OCI-LY1 (cell line): ENCODE data around the gene PUS3.

ENCODE experiments used
- H2AFZ ChIP-seq: fragments of 200-600 bp; sonication (generic), shearing (Covaris generic); 2 replicates; pipeline ENCODE4 v1.6.0; 2014; ENCODE audit warnings: antibody characterized with exemption, mild to moderate bottlenecking, low read length
- H3F3A ChIP-seq: fragments of 200-600 bp; sonication (generic), shearing (Covaris generic); 2 replicates; pipeline ENCODE4 v1.6.0; 2014; ENCODE audit warnings: mild to moderate bottlenecking, antibody characterized with exemption, low read length, moderate library complexity; ENCODE audit not compliant: insufficient read depth
- H3K27ac ChIP-seq: fragments of 200-600 bp; sonication (generic); 2 replicates; pipeline ENCODE4 v1.5.1; 2014; ENCODE audit warnings: low read length, mixed run types, mild to moderate bottlenecking, low read depth; ENCODE audit not compliant: poor library complexity, severe bottlenecking
- H3K27me3 ChIP-seq: fragments of 200-600 bp; sonication (generic); 2 replicates; pipeline ENCODE4 v1.6.0; 2014; ENCODE audit warnings: antibody characterized with exemption, mild to moderate bottlenecking, low read length, moderate library complexity; ENCODE audit not compliant: insufficient read depth
- H3K36me3 ChIP-seq: fragments of 200-600 bp; sonication (generic); 2 replicates; pipeline ENCODE4 v1.6.1; 2014; ENCODE audit warnings: mild to moderate bottlenecking, antibody characterized with exemption, low read length, moderate library complexity, mixed read lengths; ENCODE audit not compliant: insufficient read depth
- H3K4me1 ChIP-seq: fragments of 200-600 bp; sonication (generic); 2 replicates; pipeline ENCODE4 v1.5.1; 2014; ENCODE audit warnings: mild to moderate bottlenecking, low read length, moderate library complexity; ENCODE audit not compliant: insufficient read depth, severe bottlenecking
- H3K4me2 ChIP-seq: fragments of 200-600 bp; sonication (generic), shearing (Covaris generic); 2 replicates; pipeline ENCODE4 v1.6.1; 2014; ENCODE audit warnings: low read length
- H3K4me3 ChIP-seq: fragments of 200-600 bp; sonication (generic); 2 replicates; pipeline ENCODE4 v1.5.1; 2014; ENCODE audit warnings: low read length, low read depth, mild to moderate bottlenecking, mixed read lengths; ENCODE audit not compliant: poor library complexity, severe bottlenecking
- H3K79me2 ChIP-seq: fragments of 200-600 bp; shearing (Covaris generic); 2 replicates; pipeline ENCODE4 v1.6.1; 2016; ENCODE audit warnings: mixed run types, low read length, mixed read lengths; ENCODE audit not compliant: insufficient read depth
- H3K9ac ChIP-seq: fragments of 200-600 bp; sonication (generic), shearing (Covaris generic); 2 replicates; pipeline ENCODE4 v1.6.1; 2014; ENCODE audit warnings: mild to moderate bottlenecking, low read length, mixed read lengths
- H3K9me2 ChIP-seq: fragments of 200-600 bp; sonication (generic), shearing (Covaris generic); 2 replicates; pipeline ENCODE4 v1.6.1; 2014; ENCODE audit warnings: low read depth, mild to moderate bottlenecking, low read length, mixed read lengths
- H3K9me3 ChIP-seq: fragments of 200-600 bp; shearing (Covaris generic); 2 replicates; pipeline ENCODE4 v1.6.1; 2014; ENCODE audit warnings: low read length, mixed read lengths
- H4K20me1 ChIP-seq: fragments of 200-600 bp; sonication (generic), shearing (Covaris generic); 2 replicates; pipeline ENCODE4 v1.6.0; 2016; ENCODE audit warnings: mild to moderate bottlenecking, low read length; ENCODE audit not compliant: insufficient read depth
- EZH2 ChIP-seq: fragments of 200-600 bp; sonication (generic), shearing (Covaris generic); IDR thresholded peaks from 2 replicates; pipeline ENCODE4 v1.8.0; 2017; ENCODE audit warnings: borderline replicate concordance, mixed run types, mild to moderate bottlenecking, antibody characterized with exemption, low read length, moderate library complexity, mixed read lengths
- TF ChIP-seq, protein P1 (sequence below): fragments of 200-600 bp; sonication (generic), shearing (Covaris generic); IDR thresholded peaks from 2 replicates; pipeline ENCODE4 v1.5.1; 2017; ENCODE audit warnings: mild to moderate bottlenecking, antibody characterized with exemption, low read length, moderate library complexity, mixed read lengths

Gene PUS3

GRCh38 chr11:125941267-125941618 lies 38.2 kb upstream of the PUS3 start:
- Histone ChIP-seq H3K9me2 (no peaks in the 10 kb centered on the region), H3K27me3 (no peaks in the 10 kb centered on the region), H3K4me3 (no peak overlapping the region), H3F3A (no peaks in the 10 kb centered on the region), H3K4me2 (no peak overlapping the region), H3K4me1 (no peaks in the 10 kb centered on the region), H3K79me2 (no peaks in the 10 kb centered on the region), H3K9ac (no peak overlapping the region), H4K20me1 (no peaks in the 10 kb centered on the region), H2AFZ (no peak overlapping the region), H3K36me3 (no peaks in the 10 kb centered on the region), H3K9me3 (no peaks in the 10 kb centered on the region), H3K27ac (no peak overlapping the region)
- TF ChIP-seq, protein P1, sequence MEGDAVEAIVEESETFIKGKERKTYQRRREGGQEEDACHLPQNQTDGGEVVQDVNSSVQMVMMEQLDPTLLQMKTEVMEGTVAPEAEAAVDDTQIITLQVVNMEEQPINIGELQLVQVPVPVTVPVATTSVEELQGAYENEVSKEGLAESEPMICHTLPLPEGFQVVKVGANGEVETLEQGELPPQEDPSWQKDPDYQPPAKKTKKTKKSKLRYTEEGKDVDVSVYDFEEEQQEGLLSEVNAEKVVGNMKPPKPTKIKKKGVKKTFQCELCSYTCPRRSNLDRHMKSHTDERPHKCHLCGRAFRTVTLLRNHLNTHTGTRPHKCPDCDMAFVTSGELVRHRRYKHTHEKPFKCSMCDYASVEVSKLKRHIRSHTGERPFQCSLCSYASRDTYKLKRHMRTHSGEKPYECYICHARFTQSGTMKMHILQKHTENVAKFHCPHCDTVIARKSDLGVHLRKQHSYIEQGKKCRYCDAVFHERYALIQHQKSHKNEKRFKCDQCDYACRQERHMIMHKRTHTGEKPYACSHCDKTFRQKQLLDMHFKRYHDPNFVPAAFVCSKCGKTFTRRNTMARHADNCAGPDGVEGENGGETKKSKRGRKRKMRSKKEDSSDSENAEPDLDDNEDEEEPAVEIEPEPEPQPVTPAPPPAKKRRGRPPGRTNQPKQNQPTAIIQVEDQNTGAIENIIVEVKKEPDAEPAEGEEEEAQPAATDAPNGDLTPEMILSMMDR = no peak
- no peak for TF ChIP-seq EZH2

GRCh38 chr11:125940145-125940544 lies 37.1 kb upstream of the PUS3 start:
- H3K36me3 ChIP-seq = no peaks in the 10 kb centered on the region
- TF ChIP-seq, protein P1 = no peak
- no peak for TF ChIP-seq EZH2
- no peak overlapping the region for H2AFZ ChIP-seq
- no peaks in the 10 kb centered on the region for H3F3A ChIP-seq
- no peaks in the 10 kb centered on the region for H3K9me3 ChIP-seq
- no peaks in the 10 kb centered on the region for H3K4me1 ChIP-seq
- H3K27ac ChIP-seq = no peak overlapping the region
- H3K79me2 ChIP-seq = no peaks in the 10 kb centered on the region
- H3K4me2 ChIP-seq = no peak overlapping the region
- H4K20me1 ChIP-seq = no peaks in the 10 kb centered on the region
- H3K27me3 ChIP-seq = no peaks in the 10 kb centered on the region
- H3K4me3 ChIP-seq = no peak overlapping the region
- H3K9me2 ChIP-seq = no peaks in the 10 kb centered on the region
- no peak overlapping the region for H3K9ac ChIP-seq

DNA sequence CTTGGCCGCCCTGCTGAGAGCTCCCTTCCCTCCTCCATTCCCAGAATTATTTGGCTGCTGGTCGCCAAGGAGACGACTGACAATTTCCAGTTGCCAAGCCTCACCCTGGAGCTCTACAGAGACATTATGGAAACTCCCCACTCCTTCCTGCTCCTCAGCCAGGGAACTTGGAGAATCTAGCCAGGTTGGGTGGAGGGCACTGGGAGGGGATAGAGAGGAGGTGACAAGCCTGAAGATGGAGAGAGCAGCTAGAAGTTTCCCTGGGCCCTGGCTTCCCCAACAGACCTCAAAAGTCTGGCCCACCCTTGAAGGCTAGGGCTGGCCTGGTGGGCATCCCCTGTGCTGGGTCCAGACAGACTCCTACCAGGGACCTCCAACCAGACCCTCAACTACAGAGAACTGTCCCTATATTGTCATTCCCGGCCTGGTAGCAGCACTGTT lies 36.1 kb upstream of the PUS3 start:
- no peaks in the 10 kb centered on the region for H3K9me3 ChIP-seq
- H3K27me3 ChIP-seq = no peaks in the 10 kb centered on the region
- TF ChIP-seq EZH2 = no peak
- TF ChIP-seq, protein P1 = no peak
- no peak overlapping the region for H3K4me2 ChIP-seq
- H3K36me3 ChIP-seq = no peaks in the 10 kb centered on the region
- no peak overlapping the region for H2AFZ ChIP-seq
- H3K9ac ChIP-seq = no peak overlapping the region
- no peak overlapping the region for H3K27ac ChIP-seq
- H3K9me2 ChIP-seq = no peaks in the 10 kb centered on the region
- H3F3A ChIP-seq = no peaks in the 10 kb centered on the region
- H3K4me1 ChIP-seq = no peaks in the 10 kb centered on the region
- H4K20me1 ChIP-seq = no peaks in the 10 kb centered on the region
- H3K4me3 ChIP-seq = no peak overlapping the region
- H3K79me2 ChIP-seq = no peaks in the 10 kb centered on the region
